Stimulated activated CD8-positive, alpha-beta memory T cell treated with anti-CD3 and anti-CD28 coated beads, Interleukin-7, amount 100 ng/mL, for 1 hour (primary cell): Measurements from ENCODE around the gene MANEA.
"Not testable (repeated sequence)": the region's sequence is repeated elsewhere in the genome, so short reads cannot be mapped to it uniquely, and the experiment has no call there.

ENCODE experiments used
- DNase-seq, 2 donors: peaks; one replicate each; pipeline ENCODE4 v3.0.0-alpha.2; 2020; ENCODE audit warnings: low read depth in 2 of 2

Gene MANEA, protein sequence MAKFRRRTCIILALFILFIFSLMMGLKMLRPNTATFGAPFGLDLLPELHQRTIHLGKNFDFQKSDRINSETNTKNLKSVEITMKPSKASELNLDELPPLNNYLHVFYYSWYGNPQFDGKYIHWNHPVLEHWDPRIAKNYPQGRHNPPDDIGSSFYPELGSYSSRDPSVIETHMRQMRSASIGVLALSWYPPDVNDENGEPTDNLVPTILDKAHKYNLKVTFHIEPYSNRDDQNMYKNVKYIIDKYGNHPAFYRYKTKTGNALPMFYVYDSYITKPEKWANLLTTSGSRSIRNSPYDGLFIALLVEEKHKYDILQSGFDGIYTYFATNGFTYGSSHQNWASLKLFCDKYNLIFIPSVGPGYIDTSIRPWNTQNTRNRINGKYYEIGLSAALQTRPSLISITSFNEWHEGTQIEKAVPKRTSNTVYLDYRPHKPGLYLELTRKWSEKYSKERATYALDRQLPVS

DNA sequence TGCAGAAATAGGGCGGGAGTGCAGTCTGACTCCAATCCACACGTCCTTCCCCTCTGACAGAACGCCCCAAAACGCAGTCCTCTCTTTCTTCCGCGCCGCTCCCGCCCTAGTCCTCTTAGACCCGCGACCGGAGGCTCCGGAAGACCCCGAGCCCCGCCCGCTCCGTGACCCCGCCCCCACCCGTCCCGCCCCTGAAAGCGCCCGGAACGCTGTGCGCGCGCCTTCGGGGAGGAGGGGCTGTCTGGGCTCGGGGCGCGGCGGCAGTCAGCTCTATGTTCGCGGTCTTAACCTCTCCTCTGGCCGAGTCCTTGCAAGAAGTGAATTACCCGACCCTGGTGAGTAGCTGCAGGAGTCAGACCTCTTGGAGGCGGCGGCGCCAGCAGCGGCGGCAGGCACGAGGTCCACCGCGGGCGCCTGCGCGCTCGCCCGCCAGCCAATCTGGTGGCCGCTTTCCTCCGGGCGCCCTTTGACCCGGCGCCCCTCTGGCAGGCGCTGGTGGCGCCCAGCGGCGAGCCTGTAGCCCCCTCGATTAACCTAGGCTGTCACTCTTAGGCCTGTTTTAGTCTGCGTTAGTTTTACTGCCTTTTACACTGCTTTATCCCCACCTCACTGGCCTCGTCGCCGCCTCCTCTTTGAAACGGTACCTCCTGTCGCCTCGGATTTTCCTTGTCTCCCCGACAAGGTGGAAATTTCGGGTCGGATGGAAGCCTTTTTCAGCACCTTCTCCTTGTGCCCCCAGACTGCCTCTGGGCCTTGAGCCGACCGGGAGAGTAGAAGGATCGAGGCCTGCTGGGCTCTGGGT is at the start of gene MANEA:
TSS of gene MANEA (plus strand) at position 232 of the 802 bp plus-strand sequence. CDS start 8,905 bp downstream, outside the sequence.
- peak; percentile 54 to 62 for DNase-seq

- no peak for DNase-seq
These were observed 47.6 kb upstream of the MANEA start for GRCh38 chr6:95529762-95530161.

GRCh38 chr6:95530176-95530819 is 47.0 kb upstream of the MANEA start:
- no peak for DNase-seq

- no peak for DNase-seq
These were observed 33.5 kb upstream of the MANEA start for GRCh38 chr6:95543798-95544197.

DNA sequence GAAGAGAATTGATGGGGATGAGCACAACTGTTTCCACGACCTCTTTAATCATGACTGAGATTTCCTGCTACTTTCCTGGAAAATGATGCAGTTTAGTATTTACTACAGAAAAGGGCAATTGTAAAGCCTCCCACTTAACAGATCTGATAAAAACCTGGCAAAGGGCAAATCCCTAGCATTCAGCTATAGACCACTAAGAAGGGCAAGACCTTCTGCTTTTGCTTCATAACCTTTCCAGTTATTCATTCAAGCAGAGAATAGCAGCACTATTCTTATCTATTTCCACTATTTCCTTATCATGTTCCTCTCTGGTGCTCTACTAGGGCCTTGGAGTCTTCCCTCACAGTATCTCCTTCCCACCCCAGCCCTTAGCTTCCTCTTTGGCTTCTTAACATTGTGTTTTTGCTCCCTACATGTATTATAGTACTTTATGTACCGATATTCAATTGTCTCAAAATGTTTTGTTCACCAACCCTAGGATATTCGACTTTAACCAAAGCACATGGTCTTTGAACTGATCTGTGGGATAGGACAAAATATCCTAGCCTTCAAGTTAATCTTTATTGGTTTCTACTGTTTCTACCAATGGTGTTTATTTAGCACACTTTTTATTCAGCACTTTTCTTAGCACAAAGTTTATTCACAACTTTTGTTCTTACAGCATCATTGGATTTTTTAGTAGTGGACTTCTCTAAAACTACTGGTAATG is 32.7 kb upstream of the MANEA start:
- DNase-seq: no peak

GRCh38 chr6:95545226-95545625 is 32.1 kb upstream of the MANEA start:
- DNase-seq: no peak

DNA sequence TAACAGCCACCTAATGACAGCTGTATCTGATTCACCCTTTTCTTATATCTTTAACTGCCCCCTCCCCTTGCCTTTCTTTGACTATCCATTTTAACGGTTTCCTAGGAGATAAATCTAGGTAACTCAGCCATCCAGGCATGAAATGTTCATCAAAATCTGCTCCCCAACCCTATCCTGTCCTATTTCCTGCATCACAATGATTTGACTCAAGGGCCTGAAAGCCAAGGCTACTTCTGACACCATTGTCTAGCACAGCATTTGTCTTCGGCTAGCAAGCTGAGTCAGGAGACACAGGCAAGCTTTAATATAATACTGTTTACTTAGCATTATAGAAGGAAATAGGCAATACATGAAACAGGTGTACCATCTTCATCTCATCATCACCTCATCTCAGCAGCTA is 31.6 kb upstream of the MANEA start:
- DNase-seq: no peak

GRCh38 chr6:95546148-95546547 is 31.2 kb upstream of the MANEA start:
- DNase-seq: no peak

- DNase-seq: no peak
These were observed 30.3 kb upstream of the MANEA start for GRCh38 chr6:95547043-95547442.

GRCh38 chr6:95548188-95548786 is 29.0 kb upstream of the MANEA start:
- no peak for DNase-seq

GRCh38 chr6:95551678-95552324 is 25.5 kb upstream of the MANEA start:
- DNase-seq: no peak

DNA sequence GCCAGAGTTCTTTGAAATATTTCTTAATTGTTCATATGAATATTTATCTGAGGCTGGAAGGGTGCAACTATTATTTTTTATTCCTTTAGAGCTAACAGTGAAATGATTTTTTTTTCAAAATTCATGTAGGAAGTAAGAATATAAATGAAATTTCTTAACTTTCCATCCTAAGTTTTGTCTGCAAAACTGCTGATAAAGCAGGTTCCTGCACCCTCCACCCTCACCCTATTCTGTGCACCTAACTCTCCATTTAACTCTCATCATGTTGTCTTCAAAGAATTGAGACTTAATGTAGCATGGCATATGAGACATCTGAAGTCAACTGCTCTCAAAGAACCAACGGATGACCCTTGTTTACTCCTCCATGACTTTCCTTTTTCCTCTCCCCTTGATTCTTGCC is 23.5 kb upstream of the MANEA start:
- no peak for DNase-seq

DNA sequence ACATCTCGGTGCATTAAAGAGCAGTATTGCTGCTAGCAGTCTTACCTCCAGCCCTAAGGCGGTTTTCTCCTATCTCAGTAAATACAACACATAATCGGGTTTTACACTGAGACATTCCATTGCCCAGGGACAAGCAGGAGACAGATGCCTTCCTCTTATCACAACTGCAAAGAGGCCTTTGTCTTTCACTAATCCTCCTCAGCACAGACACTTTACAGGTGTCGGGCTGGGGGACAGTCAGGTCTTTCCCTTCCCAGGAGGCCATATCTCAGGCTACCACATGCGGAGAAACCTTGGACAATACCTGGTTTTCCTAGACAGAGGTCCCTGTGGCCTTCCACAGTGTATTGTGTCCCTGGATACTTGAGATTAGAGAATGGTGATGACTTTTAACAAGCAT is 16.4 kb upstream of the MANEA start:
- not testable (repeated sequence) for DNase-seq

- DNase-seq: no peak
These were observed 7.8 kb upstream of the MANEA start for GRCh38 chr6:95569560-95569959.

- DNase-seq: no peak
These were observed 5.2 kb upstream of the MANEA start for GRCh38 chr6:95572098-95572497.

DNA sequence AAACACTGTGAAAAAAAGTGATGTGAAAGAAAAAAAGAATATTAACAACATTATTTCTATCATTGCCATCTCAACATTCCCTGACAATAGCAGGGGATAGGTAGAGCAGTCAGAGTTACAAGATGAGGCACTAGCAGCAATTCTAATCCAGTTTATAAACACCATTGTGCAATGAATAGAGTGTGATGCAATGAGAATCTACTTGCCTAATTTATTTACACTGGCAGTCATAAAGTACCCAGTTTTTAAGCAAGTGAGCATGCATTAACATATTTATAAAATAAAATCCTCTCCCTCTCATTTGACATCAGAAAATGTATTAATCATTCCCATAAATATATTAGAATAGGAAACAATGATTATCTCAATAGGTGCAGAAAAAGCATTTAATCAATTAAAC is 2.5 kb upstream of the MANEA start:
- DNase-seq: no peak

GRCh38 chr6:95576218-95576997 is 927 bp upstream of the MANEA start:
- no peak for DNase-seq

DNA sequence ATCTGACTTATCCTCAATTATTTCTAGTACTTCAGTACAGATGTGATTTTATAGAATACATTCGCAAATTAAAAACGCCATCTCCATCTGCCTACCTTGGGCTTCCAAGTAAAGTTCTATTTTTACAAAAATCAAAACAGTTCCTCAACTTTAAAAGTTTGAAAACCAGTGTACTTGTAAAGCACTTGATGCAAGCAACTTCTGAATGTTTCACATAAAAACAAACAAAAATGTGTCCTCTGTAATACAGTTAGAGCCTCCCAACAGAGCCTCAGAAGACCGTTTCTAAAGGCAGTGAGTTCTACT is 384 bp upstream of the MANEA start:
- DNase-seq: no peak

DNA sequence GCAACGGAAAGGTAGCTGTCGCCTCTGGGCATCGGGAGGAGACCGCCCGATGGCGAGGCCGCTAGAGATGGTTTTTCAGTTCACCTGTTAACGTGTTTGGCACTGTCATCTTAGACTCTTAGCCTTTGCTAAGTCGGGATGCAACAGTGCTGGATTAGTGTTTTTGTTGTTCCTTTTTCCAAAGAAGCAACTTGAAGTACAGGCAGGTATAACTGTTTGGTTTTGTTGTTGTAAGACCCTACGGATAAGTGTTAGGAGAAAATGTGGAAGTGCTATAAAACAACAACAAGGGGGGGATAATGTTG is 723 bp downstream of the MANEA start:
- no peak for DNase-seq

- no peak for DNase-seq
These were observed 3.7 kb downstream of the MANEA start for GRCh38 chr6:95581073-95581472.
